H9 (cell line): ENCODE data around the gene SIGLEC10. TPM values are rescaled to one million over a fixed set of nuclear protein-coding genes. Genes with fewer than 3 reads are reported as not detected.

Experiments
- DNase-seq: peaks from one replicate; pipeline ENCODE4 v3.0.0-alpha.2; 2017
- H2AFZ ChIP-seq: one replicate; pipeline ENCODE4 v1.6.1; 2013; ENCODE audit warnings: mild to moderate bottlenecking, low read length, control low read depth, moderate library complexity
- H2AK5ac ChIP-seq: 2 replicates; pipeline ENCODE4 v1.6.1; 2013; ENCODE audit warnings: low read length, control low read depth, mixed read lengths; ENCODE audit not compliant: insufficient read length
- H2BK120ac ChIP-seq: one replicate; pipeline ENCODE4 v1.6.1; 2013; ENCODE audit warnings: low read depth, mild to moderate bottlenecking, low read length, control low read depth, inconsistent platforms; ENCODE audit not compliant: poor library complexity, severe bottlenecking
- H2BK12ac ChIP-seq: 2 replicates; pipeline ENCODE4 v1.6.1; 2013; ENCODE audit warnings: low read length, control low read depth, mixed read lengths, low read depth; ENCODE audit not compliant: insufficient read length
- H2BK15ac ChIP-seq: 2 replicates; pipeline ENCODE4 v1.6.1; 2013; ENCODE audit warnings: low read depth, low read length, control low read depth
- H2BK20ac ChIP-seq: one replicate; pipeline ENCODE4 v1.6.1; 2013; ENCODE audit warnings: low read depth, mild to moderate bottlenecking, low read length, control low read depth, inconsistent platforms; ENCODE audit not compliant: poor library complexity, severe bottlenecking
- H2BK5ac ChIP-seq: 2 replicates; pipeline ENCODE4 v1.6.1; 2013; ENCODE audit warnings: low read length, control low read depth, mixed read lengths; ENCODE audit not compliant: insufficient read length
- H3K14ac ChIP-seq: 2 replicates; pipeline ENCODE4 v1.6.1; 2013; ENCODE audit warnings: low read length, control low read depth; ENCODE audit not compliant: insufficient read depth
- H3K18ac ChIP-seq: 2 replicates; pipeline ENCODE4 v1.6.1; 2013; ENCODE audit warnings: low read depth, mild to moderate bottlenecking, mixed read lengths, low read length, control low read depth; ENCODE audit not compliant: insufficient read length
- H3K23ac ChIP-seq: 2 replicates; pipeline ENCODE4 v1.6.1; 2013; ENCODE audit warnings: low read length, control low read depth, mixed read lengths, low read depth; ENCODE audit not compliant: insufficient read length
- H3K23me2 ChIP-seq: 2 replicates; pipeline ENCODE4 v1.6.1; 2013; ENCODE audit warnings: low read depth, mild to moderate bottlenecking, mixed read lengths, low read length, control low read depth; ENCODE audit not compliant: insufficient read length, poor library complexity, severe bottlenecking
- H3K27ac ChIP-seq: 2 replicates; pipeline ENCODE4 v1.5.1; 2013; ENCODE audit warnings: low read length, control low read depth, mixed read lengths, low read depth; ENCODE audit not compliant: insufficient read length
- H3K27me3 ChIP-seq: 2 replicates; pipeline ENCODE4 v1.6.1; 2013; ENCODE audit warnings: low read length, control low read depth, inconsistent platforms; ENCODE audit not compliant: insufficient read depth
- H3K4ac ChIP-seq: 2 replicates; pipeline ENCODE4 v1.6.1; 2013; ENCODE audit warnings: low read depth, mild to moderate bottlenecking, control low read depth, inconsistent platforms, low read length, moderate library complexity
- H3K4me1 ChIP-seq: 2 replicates; pipeline ENCODE4 v1.6.1; 2013; ENCODE audit warnings: low read length, control low read depth, inconsistent platforms; ENCODE audit not compliant: insufficient read depth
- H3K4me2 ChIP-seq: 2 replicates; pipeline ENCODE4 v1.6.1; 2013; ENCODE audit warnings: low read length, control low read depth, mixed read lengths; ENCODE audit not compliant: insufficient read length, insufficient read depth
- H3K56ac ChIP-seq: 2 replicates; pipeline ENCODE4 v1.6.1; 2013; ENCODE audit warnings: low read depth, mild to moderate bottlenecking, mixed read lengths, low read length, control low read depth; ENCODE audit not compliant: insufficient read length
- H3K79me1 ChIP-seq: 2 replicates; pipeline ENCODE4 v1.6.1; 2013; ENCODE audit warnings: low read depth, mild to moderate bottlenecking, moderate library complexity, low read length, control low read depth, inconsistent platforms; ENCODE audit not compliant: insufficient read depth, poor library complexity, severe bottlenecking
- H3K79me2 ChIP-seq: 2 replicates; pipeline ENCODE4 v1.6.1; 2013; ENCODE audit warnings: low read length, control low read depth, inconsistent platforms; ENCODE audit not compliant: insufficient read depth
- H3K9ac ChIP-seq: 2 replicates; pipeline ENCODE4 v1.6.1; 2013; ENCODE audit warnings: low read length, control low read depth, mixed read lengths; ENCODE audit not compliant: insufficient read length; ENCODE audit errors: extremely low read depth
- H3K9me3 ChIP-seq: one replicate; pipeline ENCODE4 v1.6.1; 2013; ENCODE audit warnings: low read depth, low read length, inconsistent platforms; ENCODE audit not compliant: control insufficient read depth
- H3T11ph ChIP-seq: one replicate; pipeline ENCODE4 v1.6.1; 2013; ENCODE audit warnings: mild to moderate bottlenecking, low read length, control low read depth, inconsistent platforms
- H4K20me1 ChIP-seq: one replicate; pipeline ENCODE4 v1.6.1; 2013; ENCODE audit not compliant: control insufficient read depth, insufficient read length, insufficient read depth
- H4K5ac ChIP-seq: 2 replicates; pipeline ENCODE4 v1.6.1; 2013; ENCODE audit warnings: low read depth, mild to moderate bottlenecking, mixed read lengths, low read length, control low read depth; ENCODE audit not compliant: insufficient read length
- H4K8ac ChIP-seq: replicated peaks from 2 replicates; pipeline ENCODE4 v1.6.1; 2013; ENCODE audit warnings: low read length, control low read depth, mixed read lengths, low read depth; ENCODE audit not compliant: insufficient read length
- H4K91ac ChIP-seq: 2 replicates; pipeline ENCODE4 v1.6.1; 2013; ENCODE audit warnings: low read depth, mild to moderate bottlenecking, moderate library complexity, mixed read lengths, low read length, control low read depth; ENCODE audit not compliant: insufficient read length
- H3K27ac Mint-ChIP-seq, 3 experiments: 2 replicates in 2 of 3; 3 replicates in 1 of 3; pipeline ENCODE4 v1.8.0; 2020 to 2021; ENCODE audit warnings: mixed read lengths in 3 of 3, mild to moderate bottlenecking in 1 of 3, moderate library complexity in 1 of 3
- H3K27me3 Mint-ChIP-seq: 2 replicates; pipeline ENCODE4 v1.8.0; 2021; ENCODE audit warnings: low read depth, mild to moderate bottlenecking, moderate library complexity, mixed read lengths
- H3K36me3 Mint-ChIP-seq, 3 experiments: 2 replicates in 2 of 3; 3 replicates in 1 of 3; pipeline ENCODE4 v1.8.0; 2020 to 2021; ENCODE audit warnings: low read depth in 3 of 3, mixed read lengths in 3 of 3; ENCODE audit not compliant: insufficient read depth in 1 of 3
- H3K4me1 Mint-ChIP-seq, 2 experiments: 2 replicates each; pipeline ENCODE4 v1.8.0; 2020; ENCODE audit warnings: mixed read lengths in 2 of 2
- H3K4me3 Mint-ChIP-seq, 2 experiments: 2 replicates in 1 of 2; 3 replicates in 1 of 2; pipeline ENCODE4 v1.8.0; 2020 to 2021; ENCODE audit warnings: mild to moderate bottlenecking in 2 of 2, mixed read lengths in 2 of 2, moderate library complexity in 1 of 2
- H3K9me3 Mint-ChIP-seq, 2 experiments: 2 replicates in 1 of 2; 3 replicates in 1 of 2; pipeline ENCODE4 v1.8.0; 2020; ENCODE audit warnings: mild to moderate bottlenecking in 2 of 2, mixed read lengths in 2 of 2, moderate library complexity in 1 of 2
- WGBS: extraction: QIAGEN DNeasy Blood & Tissue Kit; methylation state at CpG from one replicate; pipeline ENCODE4 v1.1.7; 2013; ENCODE audit warnings: missing lambda C conversion rate, low lambda C conversion rate, mixed read lengths; ENCODE audit not compliant: insufficient read length; ENCODE audit errors: extremely low coverage; 5-methylcytosine and 5-hydroxymethylcytosine counted together
- total RNA-seq: library from RNA; stranded (reverse); gene quantifications from 2 replicates; pipeline ENCODE4 v1.2.1, GENCODE V29; 2021
- TF ChIP-seq, protein P1 (sequence below): fragments of 200-600 bp; sonication (generic); conservative IDR thresholded peaks from 3 replicates; pipeline ENCODE4 v1.8.0; 2021; ENCODE audit warnings: antibody characterized with exemption, mild to moderate bottlenecking

Gene SIGLEC10
- total RNA-seq, 1 experiment from 2014 or later = not detected

DNA sequence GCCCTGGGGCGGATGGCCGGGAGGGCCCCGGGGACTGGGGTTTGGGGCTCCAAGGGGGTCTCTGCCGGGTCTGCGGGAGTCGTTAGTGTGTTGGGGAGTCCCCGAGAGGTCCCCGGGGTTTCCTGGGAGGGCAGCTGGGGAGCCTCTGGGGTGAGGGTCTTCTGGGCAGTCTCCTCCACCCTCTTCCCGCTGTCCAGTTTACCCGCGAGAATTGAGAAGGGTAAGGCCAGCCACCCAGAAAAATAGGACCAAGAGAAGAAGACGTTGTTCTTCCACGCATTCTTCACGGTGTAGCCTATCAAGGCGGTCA, 50.2 kb downstream of the SIGLEC10 start:
- no peak overlapping the region for H2BK20ac ChIP-seq
- H3K4me1 ChIP-seq = no peaks in the 10 kb centered on the region
- no peak overlapping the region for H3K14ac ChIP-seq
- no peak overlapping the region for H4K5ac ChIP-seq
- no peak overlapping the region for H3T11ph ChIP-seq
- Mint-ChIP-seq H3K9me3 (no peaks in the 10 kb centered on the region), H3K27ac (peak overlapping the region in 2 of 3 experiments; percentile 92 to 98; a peak in 3 of 7 replicates), H3K36me3 (no peaks in the 10 kb centered on the region), H3K27me3 (peaks cover 8% of the 10 kb centered on the region), H3K4me3 (peak overlapping the region; percentile 95 to 100), H3K4me1 (peaks cover 36 to 40% of the 10 kb centered on the region in 2 experiments)
- H2BK5ac ChIP-seq = no peak overlapping the region
- no peaks in the 10 kb centered on the region for H4K20me1 ChIP-seq
- H4K91ac ChIP-seq = no peak overlapping the region
- H3K4me2 ChIP-seq = peak overlapping the region; percentile 69
- no peaks in the 10 kb centered on the region for H3K79me1 ChIP-seq
- no peaks in the 10 kb centered on the region for H3K79me2 ChIP-seq
- no CpG with 5 or more reads among the region's 15 CpGs for WGBS
- H3K27ac ChIP-seq = no peak overlapping the region
- H3K56ac ChIP-seq = no peak overlapping the region
- H3K23ac ChIP-seq = no peak overlapping the region
- H3K4ac ChIP-seq = no peak overlapping the region
- no peak overlapping the region for H2BK15ac ChIP-seq
- peaks cover 21% of the 10 kb centered on the region for H3K23me2 ChIP-seq
- no peaks in the 10 kb centered on the region for H3K9me3 ChIP-seq
- H3K18ac ChIP-seq = no peak overlapping the region
- no peaks in the 10 kb centered on the region for H3K27me3 ChIP-seq
- H4K8ac ChIP-seq = no peak overlapping the region
- H2AK5ac ChIP-seq = no peak overlapping the region
- no peak overlapping the region for H2BK120ac ChIP-seq
- no peak overlapping the region for H2AFZ ChIP-seq
- TF ChIP-seq, protein P1, sequence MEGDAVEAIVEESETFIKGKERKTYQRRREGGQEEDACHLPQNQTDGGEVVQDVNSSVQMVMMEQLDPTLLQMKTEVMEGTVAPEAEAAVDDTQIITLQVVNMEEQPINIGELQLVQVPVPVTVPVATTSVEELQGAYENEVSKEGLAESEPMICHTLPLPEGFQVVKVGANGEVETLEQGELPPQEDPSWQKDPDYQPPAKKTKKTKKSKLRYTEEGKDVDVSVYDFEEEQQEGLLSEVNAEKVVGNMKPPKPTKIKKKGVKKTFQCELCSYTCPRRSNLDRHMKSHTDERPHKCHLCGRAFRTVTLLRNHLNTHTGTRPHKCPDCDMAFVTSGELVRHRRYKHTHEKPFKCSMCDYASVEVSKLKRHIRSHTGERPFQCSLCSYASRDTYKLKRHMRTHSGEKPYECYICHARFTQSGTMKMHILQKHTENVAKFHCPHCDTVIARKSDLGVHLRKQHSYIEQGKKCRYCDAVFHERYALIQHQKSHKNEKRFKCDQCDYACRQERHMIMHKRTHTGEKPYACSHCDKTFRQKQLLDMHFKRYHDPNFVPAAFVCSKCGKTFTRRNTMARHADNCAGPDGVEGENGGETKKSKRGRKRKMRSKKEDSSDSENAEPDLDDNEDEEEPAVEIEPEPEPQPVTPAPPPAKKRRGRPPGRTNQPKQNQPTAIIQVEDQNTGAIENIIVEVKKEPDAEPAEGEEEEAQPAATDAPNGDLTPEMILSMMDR = no peak
- no peak overlapping the region for H2BK12ac ChIP-seq
- H3K9ac ChIP-seq = peak overlapping the region; percentile 14
- DNase-seq = no peak
